SU-DHL-6 (cell line): ENCODE results near the gene SUPT20HL1.

ENCODE experiments used
- EZH2phosphoT487 ChIP-seq: fragments of 200-600 bp; sonication (generic), shearing (Covaris generic); conservative IDR thresholded peaks from 2 replicates; pipeline ENCODE4 v1.6.1; 2018; ENCODE audit warnings: mild to moderate bottlenecking, antibody characterized with exemption, low read length, moderate library complexity, mixed read lengths
- TF ChIP-seq, protein P1 (sequence below): fragments of 200-600 bp; sonication (generic); IDR thresholded peaks from one replicate; pipeline ENCODE4 v1.5.1; 2017; ENCODE audit warnings: antibody characterized with exemption, mild to moderate bottlenecking, low read length, moderate library complexity; ENCODE audit not compliant: insufficient read depth, poor library complexity, severe bottlenecking

DNA sequence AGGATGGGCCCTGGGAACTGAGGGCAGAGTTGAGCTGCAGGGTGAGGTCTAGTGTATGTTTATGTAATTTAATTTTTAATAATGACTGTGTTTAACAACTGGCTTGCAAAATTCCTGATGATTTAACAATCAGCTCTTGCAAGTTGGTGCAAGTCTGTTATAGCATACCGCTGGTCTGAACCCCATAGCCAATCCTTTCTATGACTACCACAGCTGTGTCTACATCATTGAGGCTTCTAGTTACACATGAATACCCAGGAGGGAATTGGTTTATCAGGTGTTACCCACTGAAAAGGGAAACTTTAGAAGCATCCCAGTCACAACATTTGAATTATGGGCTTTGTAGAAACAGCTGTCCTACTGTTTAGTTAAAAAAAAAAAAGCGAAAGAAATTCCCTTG lies 38.3 kb downstream of the SUPT20HL1 start:
- TF ChIP-seq, protein P1, sequence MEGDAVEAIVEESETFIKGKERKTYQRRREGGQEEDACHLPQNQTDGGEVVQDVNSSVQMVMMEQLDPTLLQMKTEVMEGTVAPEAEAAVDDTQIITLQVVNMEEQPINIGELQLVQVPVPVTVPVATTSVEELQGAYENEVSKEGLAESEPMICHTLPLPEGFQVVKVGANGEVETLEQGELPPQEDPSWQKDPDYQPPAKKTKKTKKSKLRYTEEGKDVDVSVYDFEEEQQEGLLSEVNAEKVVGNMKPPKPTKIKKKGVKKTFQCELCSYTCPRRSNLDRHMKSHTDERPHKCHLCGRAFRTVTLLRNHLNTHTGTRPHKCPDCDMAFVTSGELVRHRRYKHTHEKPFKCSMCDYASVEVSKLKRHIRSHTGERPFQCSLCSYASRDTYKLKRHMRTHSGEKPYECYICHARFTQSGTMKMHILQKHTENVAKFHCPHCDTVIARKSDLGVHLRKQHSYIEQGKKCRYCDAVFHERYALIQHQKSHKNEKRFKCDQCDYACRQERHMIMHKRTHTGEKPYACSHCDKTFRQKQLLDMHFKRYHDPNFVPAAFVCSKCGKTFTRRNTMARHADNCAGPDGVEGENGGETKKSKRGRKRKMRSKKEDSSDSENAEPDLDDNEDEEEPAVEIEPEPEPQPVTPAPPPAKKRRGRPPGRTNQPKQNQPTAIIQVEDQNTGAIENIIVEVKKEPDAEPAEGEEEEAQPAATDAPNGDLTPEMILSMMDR: no peak
- TF ChIP-seq EZH2phosphoT487: no peak
